Measurements from ENCODE around the gene SCG5.

Gene SCG5

DNA sequence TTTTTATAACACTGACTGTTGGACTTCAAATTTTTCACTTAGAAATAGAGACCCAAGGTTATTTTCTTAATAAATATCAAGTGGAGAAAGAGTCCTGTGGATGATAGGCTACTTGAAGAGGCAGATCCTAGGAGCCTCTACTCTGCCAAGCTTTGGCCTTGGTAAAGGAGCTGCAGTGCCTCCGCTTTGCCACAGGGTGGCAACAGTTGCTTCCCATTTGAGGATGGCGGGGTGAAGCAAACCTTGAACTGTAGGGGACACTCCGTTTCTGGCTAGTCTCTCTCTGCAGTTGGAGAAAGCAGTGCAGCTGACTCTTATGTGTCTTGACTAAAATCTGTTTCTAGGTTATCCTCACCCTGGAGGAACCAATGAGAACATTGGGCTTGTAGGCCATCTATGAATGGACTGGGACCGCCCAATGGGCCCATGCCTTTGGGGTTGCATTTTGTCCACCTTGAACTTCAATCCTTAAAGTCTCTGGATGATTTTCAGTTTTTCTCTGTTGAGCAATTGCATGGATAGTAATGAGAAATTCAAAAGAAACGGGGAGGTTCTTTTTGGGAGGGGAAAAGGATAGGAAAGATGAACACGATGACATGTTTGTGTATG, 9.8 kb downstream of the SCG5 start:
- H3K4me3 ChIP-seq (ENCODE audit: low read depth, low read length) = no peak overlapping the region
- TF ChIP-seq, protein P1, sequence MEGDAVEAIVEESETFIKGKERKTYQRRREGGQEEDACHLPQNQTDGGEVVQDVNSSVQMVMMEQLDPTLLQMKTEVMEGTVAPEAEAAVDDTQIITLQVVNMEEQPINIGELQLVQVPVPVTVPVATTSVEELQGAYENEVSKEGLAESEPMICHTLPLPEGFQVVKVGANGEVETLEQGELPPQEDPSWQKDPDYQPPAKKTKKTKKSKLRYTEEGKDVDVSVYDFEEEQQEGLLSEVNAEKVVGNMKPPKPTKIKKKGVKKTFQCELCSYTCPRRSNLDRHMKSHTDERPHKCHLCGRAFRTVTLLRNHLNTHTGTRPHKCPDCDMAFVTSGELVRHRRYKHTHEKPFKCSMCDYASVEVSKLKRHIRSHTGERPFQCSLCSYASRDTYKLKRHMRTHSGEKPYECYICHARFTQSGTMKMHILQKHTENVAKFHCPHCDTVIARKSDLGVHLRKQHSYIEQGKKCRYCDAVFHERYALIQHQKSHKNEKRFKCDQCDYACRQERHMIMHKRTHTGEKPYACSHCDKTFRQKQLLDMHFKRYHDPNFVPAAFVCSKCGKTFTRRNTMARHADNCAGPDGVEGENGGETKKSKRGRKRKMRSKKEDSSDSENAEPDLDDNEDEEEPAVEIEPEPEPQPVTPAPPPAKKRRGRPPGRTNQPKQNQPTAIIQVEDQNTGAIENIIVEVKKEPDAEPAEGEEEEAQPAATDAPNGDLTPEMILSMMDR (IDR thresholded peaks at IDR 0.05; ENCODE audit: insufficient read depth, low read length, missing control alignments) = peak; percentile 90
- peak; percentile 33 for DNase-seq (ENCODE audit: low read depth, low spot score)
- ChIA-PET POLR2A (interaction anchor here (0.6 kb wide), 1 partner anchor 192 kb away, joined by 3 read pairs; no protein-coding TSS in a partner anchor), CTCF (interaction anchor here (0.7 to 10.0 kb wide), 48 partner anchors 7 to 503 kb away, joined by 3 to 150 read pairs (median 4); partner anchors contain the start of gene SCG5)

DNA sequence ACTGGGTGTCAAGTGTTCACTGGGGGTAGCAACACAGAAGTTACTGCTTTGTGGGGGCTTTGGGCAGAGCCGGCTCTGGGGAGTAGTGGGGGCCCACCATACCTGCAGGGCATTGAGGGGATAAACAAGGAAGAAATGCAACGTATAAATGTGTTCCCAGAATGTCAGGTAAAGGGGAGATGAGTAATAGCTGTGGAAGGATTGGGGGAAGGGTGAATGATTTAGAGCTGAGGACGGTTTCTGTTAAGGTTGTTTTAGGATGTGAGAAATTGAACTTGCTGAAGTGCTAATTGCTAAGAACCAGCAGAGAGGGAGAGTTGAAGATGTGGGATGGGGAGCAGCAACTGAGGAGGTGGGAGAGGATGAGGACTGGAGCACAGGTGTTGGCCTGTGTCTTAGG, 10.7 kb downstream of the SCG5 start:
- POLR2A ChIA-PET = no interaction called here
- TF ChIP-seq, protein P1 (IDR thresholded peaks at IDR 0.05; ENCODE audit: insufficient read depth, low read length, missing control alignments) = no peak
- CTCF ChIA-PET = interaction anchor here (0.6 to 10.0 kb wide), 12 partner anchors 6 to 481 kb away, joined by 3 to 150 read pairs (median 3); no protein-coding TSS in a partner anchor
- no peak for DNase-seq (ENCODE audit: low read depth, low spot score)
- H3K4me3 ChIP-seq (ENCODE audit: low read depth, low read length) = no peak overlapping the region

DNA sequence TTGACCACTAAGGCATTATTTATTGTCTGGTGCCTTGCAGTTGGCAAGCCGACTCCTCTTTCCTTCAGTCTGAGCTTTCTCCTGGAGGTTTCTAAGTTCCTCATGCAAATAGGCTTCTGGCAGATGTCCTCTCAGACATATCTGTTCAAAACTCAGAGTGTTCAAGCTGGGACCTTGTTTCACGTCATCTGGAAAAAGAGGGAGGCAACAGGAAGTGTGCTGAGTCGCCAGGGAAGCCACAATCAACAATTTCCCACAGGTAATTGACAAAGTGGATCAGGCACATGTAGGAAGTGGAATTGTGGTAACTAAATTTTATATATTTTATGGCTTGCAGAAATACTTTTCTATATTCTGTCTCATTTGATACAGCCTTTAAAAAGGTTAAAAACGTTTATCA, 14.6 kb downstream of the SCG5 start:
- DNase-seq (ENCODE audit: low read depth, low spot score) = no peak
- CTCF ChIA-PET = interaction anchor here (1.0 to 1.4 kb wide), 5 partner anchors 10 to 340 kb away, joined by 3 to 5 read pairs (median 3); no protein-coding TSS in a partner anchor
- TF ChIP-seq, protein P1 (IDR thresholded peaks at IDR 0.05; ENCODE audit: insufficient read depth, low read length, missing control alignments) = no peak
- no peak overlapping the region for H3K4me3 ChIP-seq (ENCODE audit: low read depth, low read length)
- POLR2A ChIA-PET = interaction anchor here (1.2 kb wide), 1 partner anchor 65 kb away, joined by 3 read pairs; no protein-coding TSS in a partner anchor

DNA sequence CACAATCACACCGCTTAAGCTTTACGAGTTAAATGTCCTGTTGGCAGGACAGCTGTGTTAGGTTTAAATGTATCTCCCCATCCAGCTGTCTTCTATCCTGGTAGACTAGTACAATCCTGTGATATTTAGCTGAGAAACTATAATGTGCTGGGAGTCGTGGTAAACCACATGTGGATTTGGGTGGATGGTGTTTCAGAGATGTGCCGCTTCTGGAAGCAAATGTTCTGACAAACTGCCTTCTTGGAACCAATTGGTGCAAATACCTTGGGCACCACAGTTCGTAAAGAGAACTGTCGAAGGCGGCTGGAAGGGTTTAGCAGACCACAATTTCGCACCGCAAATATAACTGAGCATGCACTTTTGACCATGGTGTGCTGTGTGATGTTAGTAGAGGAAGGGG, 15.0 kb downstream of the SCG5 start:
- POLR2A ChIA-PET = interaction anchor here (1.2 kb wide), 1 partner anchor 65 kb away, joined by 3 read pairs; no protein-coding TSS in a partner anchor
- H3K4me3 ChIP-seq (ENCODE audit: low read depth, low read length) = no peak overlapping the region
- TF ChIP-seq, protein P1 (IDR thresholded peaks at IDR 0.05; ENCODE audit: insufficient read depth, low read length, missing control alignments) = no peak
- CTCF ChIA-PET = interaction anchor here (0.9 to 4.4 kb wide), 7 partner anchors 7 to 352 kb away, joined by 3 to 48 read pairs (median 4); no protein-coding TSS in a partner anchor
- no peak for DNase-seq (ENCODE audit: low read depth, low spot score)

DNA sequence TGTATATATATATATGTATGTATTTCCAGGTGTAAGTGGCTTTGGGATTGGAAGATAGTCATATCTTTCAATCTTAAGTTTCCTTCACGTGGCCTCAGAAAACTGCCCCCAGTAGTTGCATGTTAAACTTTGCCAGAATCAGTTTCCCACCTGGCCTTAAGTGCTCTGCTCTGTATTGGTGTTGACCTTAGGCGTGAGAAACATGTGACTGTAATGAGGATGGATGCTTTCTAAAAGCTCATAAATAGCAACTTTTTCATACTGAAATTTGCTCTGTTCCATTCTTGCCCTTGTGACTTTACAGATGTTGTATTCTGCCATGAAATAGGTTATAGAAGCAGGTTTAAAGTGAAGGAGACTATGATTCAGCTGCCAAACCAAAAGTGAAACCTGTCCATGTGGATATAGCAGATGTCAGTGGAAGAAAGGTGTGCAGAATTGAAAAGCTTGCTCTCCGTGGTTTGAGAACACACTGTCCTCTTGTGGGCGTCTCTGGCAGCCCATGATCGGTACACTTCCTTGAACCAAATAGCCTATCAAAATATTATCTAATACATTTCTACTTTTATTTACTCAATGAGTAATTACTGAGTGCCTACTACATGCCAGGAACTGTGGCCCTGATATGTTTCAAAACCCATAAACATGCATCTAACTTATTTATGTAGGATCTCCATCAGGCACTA, 15.8 kb downstream of the SCG5 start:
- POLR2A ChIA-PET = interaction anchor here (1.2 kb wide), 1 partner anchor 64 kb away, joined by 3 read pairs; no protein-coding TSS in a partner anchor
- CTCF ChIA-PET = interaction anchor here (0.6 to 4.4 kb wide), 9 partner anchors 7 to 364 kb away, joined by 3 to 48 read pairs (median 4); no protein-coding TSS in a partner anchor
- H3K4me3 ChIP-seq (ENCODE audit: low read depth, low read length) = no peak overlapping the region
- TF ChIP-seq, protein P1 (IDR thresholded peaks at IDR 0.05; ENCODE audit: insufficient read depth, low read length, missing control alignments) = no peak
- no peak for DNase-seq (ENCODE audit: low read depth, low spot score)

DNA sequence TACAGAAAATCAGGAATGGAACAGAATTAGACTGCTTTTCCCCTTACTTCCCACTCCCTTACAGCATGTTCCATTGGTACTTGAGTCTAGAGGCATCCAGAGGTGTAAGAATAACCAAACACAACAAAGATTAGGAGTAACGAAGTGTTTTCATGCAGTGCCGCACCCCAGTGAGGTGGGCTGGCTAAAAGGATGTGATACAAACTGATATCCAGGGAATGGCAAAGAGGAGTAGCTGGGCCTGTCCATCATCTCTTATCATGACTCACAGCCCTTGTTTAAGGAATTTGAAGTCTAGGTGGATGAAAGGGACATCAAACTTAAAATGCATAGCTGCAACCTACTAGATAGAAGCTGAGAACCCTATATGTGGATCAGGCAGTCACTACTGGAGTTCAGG, 16.4 kb downstream of the SCG5 start:
- no peak overlapping the region for H3K4me3 ChIP-seq (ENCODE audit: low read depth, low read length)
- TF ChIP-seq, protein P1 (IDR thresholded peaks at IDR 0.05; ENCODE audit: insufficient read depth, low read length, missing control alignments) = no peak
- ChIA-PET POLR2A (interaction anchor here (0.8 kb wide), 1 partner anchor 61 kb away, joined by 3 read pairs; no protein-coding TSS in a partner anchor), CTCF (interaction anchor here (0.8 to 6.5 kb wide), 9 partner anchors 8 to 474 kb away, joined by 3 to 113 read pairs (median 3); no protein-coding TSS in a partner anchor)
- DNase-seq (ENCODE audit: low read depth, low spot score) = no peak

All from AG04449 (cell line).